Adrenal gland (tissue), 12 donors: Measurements from ENCODE around the gene PBX2. TPM values are rescaled to one million over a fixed set of nuclear protein-coding genes. Genes with fewer than 3 reads are reported as not detected.
A peak's percentile ranks its signal among the peaks of the same experiment; 100 is the strongest.

Experiments used
- DNase-seq, 7 donors: peaks; one replicate each; pipeline ENCODE4 v3.0.0-alpha.2; 2019 to 2020
- H3K27ac ChIP-seq, 5 donors: fragments of 200-600 bp; sonication (generic) in 4 of 5; 1 replicate in 3 of 5; 2 replicates in 2 of 5; pipeline versions ENCODE4 v1.5.1 to v1.8.0; 2016 to 2020; ENCODE audit warnings: mild to moderate bottlenecking in 1 of 5
- H3K27me3 ChIP-seq: fragments of 200-600 bp; 2 replicates; pipeline ENCODE4 v1.8.0; 2021
- H3K36me3 ChIP-seq, 2 donors: fragments of 200-600 bp; replicated peaks in 1 of 2; 1 replicate in 1 of 2; 2 replicates in 1 of 2; pipeline versions ENCODE4 v1.5.1 to v1.8.0; 2018 to 2022
- H3K4me1 ChIP-seq, 2 donors: fragments of 200-600 bp; replicated peaks in 1 of 2; 1 replicate in 1 of 2; 2 replicates in 1 of 2; pipeline versions ENCODE4 v1.5.1 to v1.8.0; 2018 to 2021
- H3K4me3 ChIP-seq, 4 donors: fragments of 200-600 bp; sonication (generic) in 3 of 4; one replicate each; pipeline ENCODE4 v1.5.1; 2016 to 2018
- H3K9me3 ChIP-seq, 3 donors: fragments of 200-600 bp; sonication (generic) in 1 of 3; replicated peaks in 1 of 3; 1 replicate in 2 of 3; 2 replicates in 1 of 3; pipeline versions ENCODE4 v1.5.1 to v1.8.0; 2016 to 2021
- POLR2A ChIP-seq, 2 donors: fragments of 450-650 bp; IDR thresholded peaks; one replicate each; pipeline ENCODE4 v1.6.1; 2017; ENCODE audit warnings: antibody characterized with exemption in 2 of 2, mild to moderate bottlenecking in 2 of 2, moderate library complexity in 1 of 2
- WGBS, 4 donors: extraction: QIAGEN DNeasy Blood & Tissue Kit in 2 of 4; methylation state at CpG; one replicate each; pipeline versions ENCODE4 v1.1.5 to v1.1.7; 2013 to 2017; 5-methylcytosine and 5-hydroxymethylcytosine counted together
- intact Hi-C, 2 donors: fragments of 100-400 bp; cut with DNase I; formaldehyde crosslinking; loops; one replicate each; pipeline versions ENCODE4 v1.14.1 to v1.15.0; 2022 to 2023
- polyA plus RNA-seq, 3 donors: library from polyadenylated mRNA; stranded (reverse); fragments of 200-250 nt in 2 of 3; fragments of 350-450 nt in 1 of 3; fragmentation: Illumina TruSeq in 1 of 3; extraction: RNeasy Lipid Tissue Mini Kit (QIAGEN cat#74804) in 1 of 3; gene quantifications; one replicate each; pipeline ENCODE4 v1.2.3, GENCODE V29; 2013 to 2014
- total RNA-seq, 9 donors: library from RNA; depleted of rRNA in 4 of 9; stranded (reverse); fragments of >200 nt in 4 of 9; fragments of 120-200 nt in 1 of 9; fragmentation: NEBNext Ultra II Directional in 1 of 9; extraction: Animal tissue kit (Norgen Biotek cat#: 25700) in 1 of 9; gene quantifications; one replicate each; pipeline versions ENCODE4 v1.1.0 to v1.2.4, GENCODE V29; 2013 to 2023
- TF ChIP-seq, protein P1 (sequence below), 6 experiments: fragments of 450-650 bp in 4 of 6; fragments of 200-600 bp in 2 of 6; sonication (generic) in 1 of 6; IDR thresholded peaks; 1 replicate in 5 of 6; 2 replicates in 1 of 6; pipeline versions ENCODE4 v1.5.1 to v1.8.0; 2016 to 2021; ENCODE audit warnings: antibody characterized with exemption in 6 of 6, mild to moderate bottlenecking in 2 of 6, moderate library complexity in 1 of 6
- donor health status: healthy with polysubstance abuse.
- donor health status: Bipolar disorder and iron deficiency.
- donor health status: DM: yes; HTN: yes; CAD: no.
- donor health status: DM: no; HTN: no; CAD: no.
- donor health status: DM: no; HTN: no; CAD: no.
- donor health status: DM: yes; HTN: yes; CAD: no.

Gene PBX2
- total and polyA plus RNA-seq, 12 donors = 34.4 to 211 (median 61.3) TPM

DNA sequence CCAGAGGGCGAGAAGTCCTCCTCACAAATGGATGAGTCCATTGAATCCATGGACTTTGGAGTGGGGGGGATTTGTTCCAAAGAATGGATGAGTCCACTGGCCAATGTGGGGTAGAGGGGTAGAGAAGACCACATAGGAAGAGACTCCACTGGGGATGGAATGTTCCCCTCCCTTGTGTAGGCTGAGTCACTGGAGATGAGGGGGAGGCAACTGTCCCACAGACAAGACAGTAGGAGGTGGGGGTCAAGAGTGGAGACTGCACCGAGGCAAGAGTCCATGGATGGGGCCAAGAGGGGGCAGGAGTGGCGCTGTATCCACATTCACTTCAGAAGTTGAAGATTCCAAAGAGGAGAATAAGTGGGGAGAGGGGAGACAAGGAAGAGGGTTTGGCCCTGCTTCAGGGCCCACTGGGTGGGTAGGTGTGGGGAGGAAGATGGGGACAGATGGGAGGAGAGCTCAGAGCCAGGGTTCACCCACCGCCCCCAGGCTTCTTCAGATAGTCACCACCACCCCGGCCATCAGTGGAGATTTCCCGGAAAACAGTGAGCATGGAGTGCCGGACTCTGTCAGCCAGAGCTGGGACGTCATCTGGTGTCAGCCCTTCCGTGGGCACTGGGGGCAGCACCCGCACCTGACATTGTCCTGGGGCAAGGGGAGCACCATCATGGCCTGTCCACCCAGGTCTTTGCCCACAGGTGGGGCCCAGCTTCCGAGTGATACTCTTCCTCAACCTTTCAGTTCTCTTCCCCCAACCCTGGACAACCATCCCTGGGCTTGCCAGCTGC lies 21.0 kb downstream of the PBX2 start:
- Histone ChIP-seq H3K9me3 (no peaks in the 10 kb centered on the region), H3K27ac (peak overlapping the region in 1 of 5 donors; percentile 10), H3K27me3 (no peaks in the 10 kb centered on the region), H3K36me3 (peaks cover 0 to 41% of the 10 kb centered on the region in 2 donors), H3K4me1 (peaks cover 0 to 6% of the 10 kb centered on the region in 2 donors), H3K4me3 (no peak overlapping the region)
- intact Hi-C loops = loop anchor here in 1 of 2 donors (10.0 kb wide), 1 partner anchor 54 kb away; no protein-coding TSS in a partner anchor
- 74 to 89% (median 84%) methylated on average over 7 to 11 of the region's 11 CpGs for WGBS, 4 donors
- DNase-seq = no peak
- TF ChIP-seq, protein P1, sequence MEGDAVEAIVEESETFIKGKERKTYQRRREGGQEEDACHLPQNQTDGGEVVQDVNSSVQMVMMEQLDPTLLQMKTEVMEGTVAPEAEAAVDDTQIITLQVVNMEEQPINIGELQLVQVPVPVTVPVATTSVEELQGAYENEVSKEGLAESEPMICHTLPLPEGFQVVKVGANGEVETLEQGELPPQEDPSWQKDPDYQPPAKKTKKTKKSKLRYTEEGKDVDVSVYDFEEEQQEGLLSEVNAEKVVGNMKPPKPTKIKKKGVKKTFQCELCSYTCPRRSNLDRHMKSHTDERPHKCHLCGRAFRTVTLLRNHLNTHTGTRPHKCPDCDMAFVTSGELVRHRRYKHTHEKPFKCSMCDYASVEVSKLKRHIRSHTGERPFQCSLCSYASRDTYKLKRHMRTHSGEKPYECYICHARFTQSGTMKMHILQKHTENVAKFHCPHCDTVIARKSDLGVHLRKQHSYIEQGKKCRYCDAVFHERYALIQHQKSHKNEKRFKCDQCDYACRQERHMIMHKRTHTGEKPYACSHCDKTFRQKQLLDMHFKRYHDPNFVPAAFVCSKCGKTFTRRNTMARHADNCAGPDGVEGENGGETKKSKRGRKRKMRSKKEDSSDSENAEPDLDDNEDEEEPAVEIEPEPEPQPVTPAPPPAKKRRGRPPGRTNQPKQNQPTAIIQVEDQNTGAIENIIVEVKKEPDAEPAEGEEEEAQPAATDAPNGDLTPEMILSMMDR (IDR thresholded peaks at IDR 0.05) = no peak
- no peak for TF ChIP-seq POLR2A (IDR thresholded peaks at IDR 0.05)

- Histone ChIP-seq H3K4me1 (peaks cover 0 to 6% of the 10 kb centered on the region in 2 donors), H3K36me3 (peaks cover 0 to 41% of the 10 kb centered on the region in 2 donors), H3K27ac (peak overlapping the region in 1 of 5 donors; percentile 10), H3K9me3 (no peaks in the 10 kb centered on the region), H3K4me3 (no peak overlapping the region), H3K27me3 (no peaks in the 10 kb centered on the region)
- no peak for DNase-seq
- intact Hi-C loops = loop anchor here in 1 of 2 donors (10.0 kb wide), 1 partner anchor 54 kb away; no protein-coding TSS in a partner anchor
- 76 to 88% (median 85%) methylated on average over 2 of the region's 2 CpGs for WGBS, 4 donors
- TF ChIP-seq, protein P1 (IDR thresholded peaks at IDR 0.05) = no peak
- no peak for TF ChIP-seq POLR2A (IDR thresholded peaks at IDR 0.05)
These were observed 21.7 kb downstream of the PBX2 start for GRCh38 chr6:32168350-32168749.

GRCh38 chr6:32167761-32168262 lies 22.2 kb downstream of the PBX2 start:
- 73 to 83% (median 80%) methylated on average over 6 of the region's 6 CpGs for WGBS, 4 donors
- Histone ChIP-seq H3K4me1 (peaks cover 0 to 3% of the 10 kb centered on the region in 2 donors), H3K27me3 (no peaks in the 10 kb centered on the region), H3K9me3 (no peaks in the 10 kb centered on the region), H3K36me3 (peaks cover 0 to 41% of the 10 kb centered on the region in 2 donors), H3K27ac (no peak overlapping the region), H3K4me3 (no peak overlapping the region)
- TF ChIP-seq POLR2A (IDR thresholded peaks at IDR 0.05) = no peak
- TF ChIP-seq, protein P1 (IDR thresholded peaks at IDR 0.05) = no peak
- intact Hi-C loops = loop anchor here in 1 of 2 donors (10.0 kb wide), 1 partner anchor 53 kb away; no protein-coding TSS in a partner anchor
- no peak for DNase-seq

- Histone ChIP-seq H3K36me3 (peaks cover 0 to 44% of the 10 kb centered on the region in 2 donors), H3K27me3 (no peaks in the 10 kb centered on the region), H3K4me1 (no peaks in the 10 kb centered on the region), H3K4me3 (no peak overlapping the region), H3K9me3 (no peaks in the 10 kb centered on the region), H3K27ac (no peak overlapping the region)
- WGBS, 4 donors = 85 to 90% (median 87%) methylated on average over 23 to 32 of the region's 32 CpGs
- intact Hi-C loops = loop anchor here in 1 of 2 donors (10.0 kb wide), 1 partner anchor 52 kb away; no protein-coding TSS in a partner anchor
- DNase-seq = no peak
- TF ChIP-seq POLR2A (IDR thresholded peaks at IDR 0.05) = no peak
- TF ChIP-seq, protein P1 (IDR thresholded peaks at IDR 0.05) = no peak
These were observed 22.7 kb downstream of the PBX2 start for GRCh38 chr6:32167154-32167760.
